ENCODE measurements around the gene TMSB4X.

The TMSB4X gene

GRCh38 chrX:12985331-12985730 lies 10.4 kb downstream of the TMSB4X start:
- no peak for TF ChIP-seq CTCF (IDR thresholded peaks at IDR 0.05)

GRCh38 chrX:12986164-12986779 lies 11.4 kb downstream of the TMSB4X start:
- no peak for TF ChIP-seq CTCF (IDR thresholded peaks at IDR 0.05)

GRCh38 chrX:12986886-12987285 lies 12.0 kb downstream of the TMSB4X start:
- no peak for TF ChIP-seq CTCF (IDR thresholded peaks at IDR 0.05)

- no peak for TF ChIP-seq CTCF (IDR thresholded peaks at IDR 0.05)
Measured at GRCh38 chrX:12987340-12987739, 12.4 kb downstream of the TMSB4X start.

GRCh38 chrX:12987900-12988594 lies 13.1 kb downstream of the TMSB4X start:
- no peak for TF ChIP-seq CTCF (IDR thresholded peaks at IDR 0.05)

- no peak for TF ChIP-seq CTCF (IDR thresholded peaks at IDR 0.05)
Measured at GRCh38 chrX:12988797-12989196, 13.9 kb downstream of the TMSB4X start.

- TF ChIP-seq CTCF (IDR thresholded peaks at IDR 0.05), result no peak
Measured at GRCh38 chrX:12989461-12989860, 14.6 kb downstream of the TMSB4X start.
